Right lobe of liver (tissue), 4 donors: ENCODE data around the gene AQP3.

Experiments used
- POLR2A ChIP-seq: fragments of 450-650 bp; IDR thresholded peaks from one replicate; pipeline ENCODE4 v1.6.1; 2017; ENCODE audit warnings: antibody characterized with exemption, mild to moderate bottlenecking
- TF ChIP-seq, protein P1 (sequence below), 4 donors: fragments of 200-600 bp in 3 of 4; fragments of 450-650 bp in 1 of 4; IDR thresholded peaks; one replicate each; pipeline versions ENCODE4 v1.5.1 to v1.8.0; 2016 to 2022; ENCODE audit warnings: antibody characterized with exemption in 4 of 4, mild to moderate bottlenecking in 2 of 4
- donor health status: DM: no; HTN: no; CAD: no.
- donor health status: DM: no; HTN: no; CAD: no.
- donor health status: DM: no; HTN: yes; CAD: no.

DNA sequence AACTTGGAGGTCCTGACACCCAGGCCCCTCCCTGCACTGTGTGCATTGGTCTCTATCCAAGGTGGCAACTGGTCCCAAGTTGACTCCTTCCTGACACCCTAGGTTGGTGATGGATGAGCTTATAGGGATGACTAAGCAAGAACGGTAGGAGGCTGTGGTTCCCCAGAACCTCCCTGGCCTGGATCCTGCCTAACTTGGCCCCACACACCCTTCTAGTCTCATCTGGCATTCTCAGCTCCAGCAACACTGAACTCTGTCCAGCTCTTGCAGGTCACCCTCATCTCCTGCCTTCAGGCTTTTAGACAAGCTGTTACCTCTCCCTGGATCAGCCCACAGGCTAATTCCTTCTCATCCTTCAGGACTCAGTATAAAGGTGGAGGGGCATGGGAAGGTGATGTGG, 16.5 kb downstream of the AQP3 start:
- TF ChIP-seq, protein P1, sequence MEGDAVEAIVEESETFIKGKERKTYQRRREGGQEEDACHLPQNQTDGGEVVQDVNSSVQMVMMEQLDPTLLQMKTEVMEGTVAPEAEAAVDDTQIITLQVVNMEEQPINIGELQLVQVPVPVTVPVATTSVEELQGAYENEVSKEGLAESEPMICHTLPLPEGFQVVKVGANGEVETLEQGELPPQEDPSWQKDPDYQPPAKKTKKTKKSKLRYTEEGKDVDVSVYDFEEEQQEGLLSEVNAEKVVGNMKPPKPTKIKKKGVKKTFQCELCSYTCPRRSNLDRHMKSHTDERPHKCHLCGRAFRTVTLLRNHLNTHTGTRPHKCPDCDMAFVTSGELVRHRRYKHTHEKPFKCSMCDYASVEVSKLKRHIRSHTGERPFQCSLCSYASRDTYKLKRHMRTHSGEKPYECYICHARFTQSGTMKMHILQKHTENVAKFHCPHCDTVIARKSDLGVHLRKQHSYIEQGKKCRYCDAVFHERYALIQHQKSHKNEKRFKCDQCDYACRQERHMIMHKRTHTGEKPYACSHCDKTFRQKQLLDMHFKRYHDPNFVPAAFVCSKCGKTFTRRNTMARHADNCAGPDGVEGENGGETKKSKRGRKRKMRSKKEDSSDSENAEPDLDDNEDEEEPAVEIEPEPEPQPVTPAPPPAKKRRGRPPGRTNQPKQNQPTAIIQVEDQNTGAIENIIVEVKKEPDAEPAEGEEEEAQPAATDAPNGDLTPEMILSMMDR (IDR thresholded peaks at IDR 0.05), result no peak
- TF ChIP-seq POLR2A, result no peak
